B cell (primary cell): ENCODE measurements around the gene PPP1R12C. TPM values are rescaled to one million over a fixed set of nuclear protein-coding genes. Genes with fewer than 3 reads are reported as not detected.
A peak's percentile ranks its signal among the peaks of the same experiment; 100 is the strongest.

ENCODE experiments used
- ATAC-seq: fragments of 200-7000 bp; cut with Tn5 transposase; one replicate; pipeline ENCODE4 v1.10.0; 2021; ENCODE audit warnings: low read depth, mild to moderate bottlenecking, moderate number of reproducible peaks, moderate library complexity
- CTCF ChIA-PET: fragments of 350-600 bp; sonication (Branson Sonifier 250); formaldehyde crosslinking; loops from one replicate; lab custom pipeline; 2021; ENCODE audit warnings: antibody characterized with exemption, inconsistent platforms; lab: Charles Lee
- POLR2A ChIA-PET: fragments of 350-600 bp; sonication (Branson Sonifier 250); formaldehyde crosslinking; loops from one replicate; lab custom pipeline; 2021; ENCODE audit warnings: antibody characterized with exemption; lab: Charles Lee
- DNase-seq: peaks from one replicate; pipeline ENCODE4 v3.0.0; 2013
- H2AFZ ChIP-seq: 2 replicates; pipeline ENCODE4 v1.6.1; 2012; ENCODE audit warnings: mild to moderate bottlenecking, low read depth, low read length; ENCODE audit not compliant: insufficient read depth, poor library complexity, severe bottlenecking
- H3K27ac ChIP-seq, 2 donors: 1 replicate in 1 of 2; 2 replicates in 1 of 2; pipeline ENCODE4 v1.5.1; 2012 to 2013; ENCODE audit warnings: low read length in 2 of 2, mild to moderate bottlenecking in 2 of 2, moderate library complexity in 1 of 2
- H3K27me3 ChIP-seq, 4 experiments: fragments of 200-600 bp in 1 of 4; sonication (generic) in 1 of 4; replicated peaks in 1 of 4; 1 replicate in 2 of 4; 2 replicates in 2 of 4; pipeline versions ENCODE4 v1.6.1 to v1.7.0; 2013 to 2016; ENCODE audit warnings: low read length in 3 of 4, mild to moderate bottlenecking in 2 of 4, mixed read lengths in 1 of 4, moderate library complexity in 1 of 4; ENCODE audit not compliant: insufficient read depth in 4 of 4, control insufficient read depth in 3 of 4; ENCODE audit errors: control extremely low read depth in 1 of 4
- H3K36me3 ChIP-seq, 2 experiments: replicated peaks in 1 of 2; 1 replicate in 1 of 2; 2 replicates in 1 of 2; pipeline versions ENCODE4 v1.6.1 to v1.7.1; 2013; ENCODE audit warnings: low read length in 1 of 2; ENCODE audit not compliant: insufficient read depth in 2 of 2, control insufficient read depth in 1 of 2; ENCODE audit errors: control extremely low read depth in 1 of 2, extremely low read depth in 1 of 2
- H3K4me1 ChIP-seq, 2 donors: fragments of 200-600 bp in 1 of 2; sonication (generic) in 1 of 2; 1 replicate in 1 of 2; 2 replicates in 1 of 2; pipeline versions ENCODE4 v1.5.1 to v1.6.1; 2013 to 2017; ENCODE audit warnings: low read length in 2 of 2; ENCODE audit not compliant: control insufficient read depth in 2 of 2, insufficient read depth in 2 of 2
- H3K4me2 ChIP-seq: replicated peaks from 2 replicates; pipeline ENCODE3; 2012; ENCODE audit warnings: mild to moderate bottlenecking, low read depth, low read length; ENCODE audit not compliant: poor library complexity, severe bottlenecking
- H3K4me3 ChIP-seq, 5 experiments: fragments of 200-600 bp in 1 of 5; sonication (generic) in 1 of 5; 1 replicate in 3 of 5; 2 replicates in 2 of 5; pipeline versions ENCODE4 v1.5.1 to v1.7.0; 2011 to 2016; ENCODE audit warnings: low read length in 4 of 5, mild to moderate bottlenecking in 4 of 5, low read depth in 2 of 5, control low read depth in 1 of 5, moderate library complexity in 1 of 5; ENCODE audit not compliant: insufficient read depth in 1 of 5; ENCODE audit errors: control extremely low read depth in 1 of 5, extremely low read depth in 1 of 5
- H3K79me2 ChIP-seq: fragments of 200-600 bp; sonication (generic); one replicate; pipeline ENCODE4 v1.6.0; 2016; ENCODE audit warnings: low read length; ENCODE audit not compliant: control insufficient read depth, insufficient read depth
- H3K9ac ChIP-seq: fragments of 200-600 bp; sonication (generic); 2 replicates; pipeline ENCODE4 v1.6.1; 2017; ENCODE audit warnings: mild to moderate bottlenecking, low read length, moderate library complexity
- H3K9me3 ChIP-seq, 3 donors: one replicate each; pipeline versions ENCODE4 v1.6.1 to v1.7.1; 2013; ENCODE audit warnings: low read length in 2 of 3; ENCODE audit not compliant: control insufficient read depth in 2 of 3, insufficient read depth in 1 of 3; ENCODE audit errors: control extremely low read depth in 1 of 3
- H4K20me1 ChIP-seq: 2 replicates; pipeline ENCODE4 v1.6.0; 2012; ENCODE audit warnings: mild to moderate bottlenecking, low read length; ENCODE audit not compliant: insufficient read depth, control insufficient read depth, poor library complexity, severe bottlenecking
- H3K27ac Mint-ChIP-seq: one replicate; pipeline ENCODE4 v1.8.0; 2021; ENCODE audit warnings: mixed read lengths
- H3K27me3 Mint-ChIP-seq: one replicate; pipeline ENCODE4 v1.8.0; 2021; ENCODE audit warnings: mixed read lengths
- H3K4me1 Mint-ChIP-seq: one replicate; pipeline ENCODE4 v1.8.0; 2021; ENCODE audit warnings: mixed read lengths
- H3K4me3 Mint-ChIP-seq: one replicate; pipeline ENCODE4 v1.8.0; 2021; ENCODE audit warnings: mixed read lengths
- H3K9me3 Mint-ChIP-seq: one replicate; pipeline ENCODE4 v1.8.0; 2022; ENCODE audit warnings: mixed read lengths; ENCODE audit not compliant: insufficient read depth
- CTCF ChIP-seq: fragments of 200-600 bp; IDR thresholded peaks from one replicate; pipeline ENCODE4 v1.8.0; 2022; ENCODE audit warnings: antibody characterized with exemption, mild to moderate bottlenecking
- EZH2 ChIP-seq: IDR thresholded peaks from 2 replicates; pipeline ENCODE4 v1.6.1; 2012; ENCODE audit warnings: borderline replicate concordance, low read depth, mild to moderate bottlenecking, moderate library complexity, low read length; ENCODE audit not compliant: insufficient read depth, poor library complexity, severe bottlenecking
- WGBS: methylation state at CpG from one replicate; pipeline ENCODE4 v1.1.5; 2013; ENCODE audit warnings: missing lambda C conversion rate; ENCODE audit not compliant: insufficient coverage; 5-methylcytosine and 5-hydroxymethylcytosine counted together
- intact Hi-C: fragments of 100-400 bp; cut with micrococcal nuclease; formaldehyde crosslinking; loops from one replicate; pipeline ENCODE4 v1.10.0; 2022
- polyA plus RNA-seq: library from polyadenylated mRNA; depleted of rRNA; stranded (reverse); fragments of >200 nt; gene quantifications from 2 replicates; pipeline ENCODE4 v1.2.3, GENCODE V29; 2012
- total RNA-seq, 2 donors: library from RNA; stranded (reverse); fragments of 120-200 nt in 1 of 2; gene quantifications; 1 replicate in 1 of 2; 2 replicates in 1 of 2; pipeline versions ENCODE4 v1.2.3 to v1.2.4, GENCODE V29; 2013 to 2022

The PPP1R12C gene
- total and polyA plus RNA-seq, 2 donors (not counting 1 experiment from before 2014, with no cell fraction given), result 145 to 179 TPM

GRCh38 chr19:55119053-55119452, 1.6 kb upstream of the PPP1R12C start:
- Histone ChIP-seq H3K9ac (no peak overlapping the region), H3K27ac (no peak overlapping the region), H3K36me3 (no peaks in the 10 kb centered on the region), H3K4me1 (peaks cover 12 to 30% of the 10 kb centered on the region in 2 donors), H3K4me3 (no peak overlapping the region), H3K27me3 (no peaks in the 10 kb centered on the region), H3K4me2 (no peak overlapping the region), H3K9me3 (no peaks in the 10 kb centered on the region), H2AFZ (no peak overlapping the region), H4K20me1 (peaks cover 30% of the 10 kb centered on the region), H3K79me2 (peaks cover 32% of the 10 kb centered on the region)
- H3K4me1 Mint-ChIP-seq, result peaks cover 41% of the 10 kb centered on the region
- peak overlapping the region; percentile 98 for H3K4me3 Mint-ChIP-seq
- peaks cover 16% of the 10 kb centered on the region for H3K27me3 Mint-ChIP-seq
- no peak for TF ChIP-seq CTCF
- no peak for TF ChIP-seq EZH2
- no peaks in the 10 kb centered on the region for H3K9me3 Mint-ChIP-seq
- ChIA-PET POLR2A (interaction anchor here (0.7 kb wide), 1 partner anchor 18 kb away, joined by 3 read pairs; no protein-coding TSS in a partner anchor), CTCF (interaction anchor here (1.8 kb wide), 1 partner anchor 22 kb away, joined by 10 read pairs; no protein-coding TSS in a partner anchor)
- WGBS, result 87% methylated on average over 11 of the region's 14 CpGs
- ATAC-seq, result no peak
- no peak overlapping the region for H3K27ac Mint-ChIP-seq
- intact Hi-C loops, result loop anchor here (5.0 to 10.0 kb wide), 4 partner anchors 114 to 1004 kb away; partner anchors contain the start of genes EPN1, PRPF31 and TFPT
- no peak for DNase-seq

GRCh38 chr19:55118401-55118991, 1.1 kb upstream of the PPP1R12C start:
- Mint-ChIP-seq H3K27ac (no peak overlapping the region), H3K4me1 (peaks cover 44% of the 10 kb centered on the region), H3K27me3 (peaks cover 10% of the 10 kb centered on the region), H3K4me3 (peak overlapping the region; percentile 98), H3K9me3 (no peaks in the 10 kb centered on the region)
- H3K36me3 ChIP-seq, result no peaks in the 10 kb centered on the region
- peak overlapping the region; percentile 87 for H2AFZ ChIP-seq
- no peaks in the 10 kb centered on the region for H3K9me3 ChIP-seq
- H3K27ac ChIP-seq, result no peak overlapping the region
- H3K9ac ChIP-seq, result peak overlapping the region; percentile 82
- peak overlapping the region; percentile 42 to 83 (median 63) for H3K4me3 ChIP-seq
- 34% methylated on average over 20 of the region's 22 CpGs for WGBS
- DNase-seq (no peak), ATAC-seq (no peak)
- TF ChIP-seq CTCF (no peak), EZH2 (no peak)
- POLR2A ChIA-PET, result interaction anchor here (1.1 to 1.2 kb wide), 2 partner anchors 31 to 481 kb away, joined by 3 read pairs; partner anchors contain the start of gene FIZ1
- CTCF ChIA-PET, result interaction anchor here (0.7 to 1.8 kb wide), 3 partner anchors 22 to 396 kb away, joined by 3 to 10 read pairs (median 3); no protein-coding TSS in a partner anchor
- H4K20me1 ChIP-seq, result peaks cover 36% of the 10 kb centered on the region
- peaks cover 36% of the 10 kb centered on the region for H3K79me2 ChIP-seq
- peaks cover 12 to 35% of the 10 kb centered on the region in 2 donors for H3K4me1 ChIP-seq
- H3K4me2 ChIP-seq, result peak overlapping the region; percentile 90
- intact Hi-C loops, result loop anchor here (5.0 to 10.0 kb wide), 4 partner anchors 114 to 1004 kb away; partner anchors contain the start of genes EPN1, PRPF31 and TFPT
- no peaks in the 10 kb centered on the region for H3K27me3 ChIP-seq
